GM19035 (cell line): ENCODE data around the gene TEX264.

Experiments
- ATAC-seq: cut with Tn5 transposase; IDR thresholded peaks from one replicate; pipeline ENCODE4 v1.9.1; 2021; ENCODE audit not compliant: unreplicated experiment

TEX264 gene

DNA sequence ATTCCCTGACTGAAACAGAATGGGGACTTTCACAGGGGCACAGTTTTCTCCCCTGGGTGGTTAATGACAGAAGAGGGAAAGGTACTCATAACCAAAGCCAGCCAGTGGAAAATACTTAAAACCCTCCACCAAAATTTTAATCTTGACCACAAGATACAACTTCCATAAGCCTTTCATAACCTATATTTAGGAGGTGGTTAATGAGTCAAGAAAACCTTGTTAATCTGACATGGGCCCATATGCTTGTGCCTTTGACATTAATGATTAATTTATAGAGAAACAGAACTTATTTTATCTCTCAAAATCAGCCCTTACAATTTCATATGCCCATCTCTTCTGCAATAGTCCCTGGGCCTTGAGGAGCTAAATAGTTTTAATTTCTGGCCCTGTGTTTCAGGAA is 76.8 kb downstream of the TEX264 start:
- ATAC-seq, result no peak

GRCh38 chr3:51748327-51748726 is 77.3 kb downstream of the TEX264 start:
- no peak for ATAC-seq

GRCh38 chr3:51750878-51751277 is 79.8 kb downstream of the TEX264 start:
- no peak for ATAC-seq

DNA sequence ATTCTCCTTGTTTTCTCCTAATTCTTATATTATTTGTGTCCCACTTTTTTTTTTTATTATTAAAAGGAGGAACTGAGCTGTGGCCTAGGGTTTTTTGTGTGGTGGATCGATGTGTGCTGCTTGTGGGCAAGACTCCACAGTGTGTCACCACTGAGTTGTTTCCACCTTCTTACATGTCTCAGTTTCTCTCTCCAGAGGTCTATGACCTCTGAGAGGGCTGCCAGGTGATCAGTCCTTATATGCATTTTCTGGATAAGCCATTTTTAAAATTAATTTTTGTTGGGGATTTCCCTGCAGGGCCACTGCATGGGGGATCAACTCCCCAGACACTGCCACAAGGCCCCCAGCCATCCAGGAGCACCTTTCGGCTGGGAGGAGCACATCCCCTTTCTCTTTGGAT is 80.2 kb downstream of the TEX264 start:
- ATAC-seq, result no peak
